ENCODE measurements around the gene RANBP3L.

The RANBP3L gene

DNA sequence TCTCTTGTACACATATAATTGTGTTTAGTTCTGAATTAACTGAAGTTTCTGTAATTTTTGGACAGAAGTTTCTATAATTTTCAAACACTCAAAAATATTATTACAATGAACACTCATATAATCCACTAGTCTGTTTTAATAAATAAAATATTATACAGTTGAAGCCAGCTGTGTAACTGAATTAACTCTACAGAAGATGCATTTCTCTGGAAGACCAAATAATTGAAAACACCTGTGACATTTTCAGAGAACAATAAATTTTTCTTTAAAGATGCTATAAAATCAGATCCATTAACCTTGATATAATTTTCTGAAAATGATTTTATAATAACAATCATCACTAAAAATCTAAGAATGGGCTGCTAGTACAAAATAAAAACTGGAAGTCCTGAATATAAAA, 74.7 kb downstream of the RANBP3L start:
- TF ChIP-seq, protein P1, sequence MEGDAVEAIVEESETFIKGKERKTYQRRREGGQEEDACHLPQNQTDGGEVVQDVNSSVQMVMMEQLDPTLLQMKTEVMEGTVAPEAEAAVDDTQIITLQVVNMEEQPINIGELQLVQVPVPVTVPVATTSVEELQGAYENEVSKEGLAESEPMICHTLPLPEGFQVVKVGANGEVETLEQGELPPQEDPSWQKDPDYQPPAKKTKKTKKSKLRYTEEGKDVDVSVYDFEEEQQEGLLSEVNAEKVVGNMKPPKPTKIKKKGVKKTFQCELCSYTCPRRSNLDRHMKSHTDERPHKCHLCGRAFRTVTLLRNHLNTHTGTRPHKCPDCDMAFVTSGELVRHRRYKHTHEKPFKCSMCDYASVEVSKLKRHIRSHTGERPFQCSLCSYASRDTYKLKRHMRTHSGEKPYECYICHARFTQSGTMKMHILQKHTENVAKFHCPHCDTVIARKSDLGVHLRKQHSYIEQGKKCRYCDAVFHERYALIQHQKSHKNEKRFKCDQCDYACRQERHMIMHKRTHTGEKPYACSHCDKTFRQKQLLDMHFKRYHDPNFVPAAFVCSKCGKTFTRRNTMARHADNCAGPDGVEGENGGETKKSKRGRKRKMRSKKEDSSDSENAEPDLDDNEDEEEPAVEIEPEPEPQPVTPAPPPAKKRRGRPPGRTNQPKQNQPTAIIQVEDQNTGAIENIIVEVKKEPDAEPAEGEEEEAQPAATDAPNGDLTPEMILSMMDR (IDR thresholded peaks at IDR 0.05; ENCODE audit: low read depth, low read length): no peak
- no peak for DNase-seq (ENCODE audit: low read depth, low spot score)
- in situ Hi-C loops (cut with HindIII; ENCODE audit: low sequenced_read_pairs): no loop called here
- no peak overlapping the region for H3K4me3 ChIP-seq (ENCODE audit: low read depth, low read length)

DNA sequence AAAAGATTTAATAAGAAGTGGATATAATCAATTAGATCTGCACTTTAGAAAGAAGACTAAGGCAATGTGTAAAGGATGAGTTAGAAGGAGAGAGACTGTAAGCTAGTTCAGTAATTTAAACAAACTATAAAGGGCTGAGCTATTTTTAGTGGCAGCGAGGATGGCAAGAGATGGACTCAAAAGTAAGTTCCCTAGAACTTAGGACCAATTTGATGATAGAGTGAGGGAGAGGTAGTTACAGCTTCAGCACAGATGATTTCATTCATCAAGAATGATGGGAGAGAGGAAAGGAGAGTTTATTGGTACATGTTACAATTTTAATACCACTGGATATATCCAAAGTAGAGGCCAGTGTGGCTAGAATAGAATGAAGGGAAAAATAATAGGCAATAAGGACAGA, 79.1 kb downstream of the RANBP3L start:
- no peak for DNase-seq (ENCODE audit: low read depth, low spot score)
- TF ChIP-seq, protein P1 (IDR thresholded peaks at IDR 0.05; ENCODE audit: low read depth, low read length): no peak
- in situ Hi-C loops (cut with HindIII; ENCODE audit: low sequenced_read_pairs): no loop called here
- no peak overlapping the region for H3K4me3 ChIP-seq (ENCODE audit: low read depth, low read length)

DNA sequence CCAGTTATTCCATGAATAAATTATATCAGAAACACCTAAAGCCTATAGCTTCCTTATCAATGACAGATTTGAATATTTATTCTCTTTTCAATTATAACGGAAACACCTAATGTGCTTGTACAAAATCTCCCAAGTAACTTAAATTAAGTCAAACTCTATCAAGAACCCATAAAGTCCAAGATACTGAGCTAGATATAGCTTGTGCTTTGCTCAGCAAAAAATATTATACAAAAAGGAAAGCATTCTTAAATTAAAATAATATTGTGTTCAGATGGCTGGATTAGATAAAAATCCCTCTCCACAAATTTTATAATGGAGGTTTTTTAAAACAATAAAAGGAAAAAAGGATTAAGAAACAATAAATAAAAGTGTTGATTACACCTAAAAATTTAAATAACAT, 83.7 kb downstream of the RANBP3L start:
- no peak for DNase-seq (ENCODE audit: low read depth, low spot score)
- H3K4me3 ChIP-seq (ENCODE audit: low read depth, low read length): no peak overlapping the region
- in situ Hi-C loops (cut with HindIII; ENCODE audit: low sequenced_read_pairs): no loop called here
- TF ChIP-seq, protein P1 (IDR thresholded peaks at IDR 0.05; ENCODE audit: low read depth, low read length): no peak

DNA sequence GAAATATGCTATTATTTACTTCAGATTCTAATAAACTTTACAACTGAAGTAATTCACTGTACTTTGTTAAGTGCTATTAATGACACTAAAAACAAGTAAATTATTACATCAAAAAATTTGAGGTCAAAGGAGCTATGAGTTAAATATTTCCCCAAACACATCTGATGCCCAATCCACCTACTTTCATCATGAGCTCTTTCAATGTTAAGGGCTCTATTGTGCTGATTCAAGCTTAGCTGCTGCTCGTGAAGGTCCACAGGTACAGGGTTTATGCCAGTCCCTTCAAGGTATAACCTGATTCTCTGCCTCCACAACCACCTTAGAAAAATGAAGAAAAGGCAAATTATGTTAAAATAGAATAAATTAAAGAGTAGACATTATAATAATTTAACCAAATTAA, 84.1 kb downstream of the RANBP3L start:
- in situ Hi-C loops (cut with HindIII; ENCODE audit: low sequenced_read_pairs): no loop called here
- no peak for DNase-seq (ENCODE audit: low read depth, low spot score)
- H3K4me3 ChIP-seq (ENCODE audit: low read depth, low read length): no peak overlapping the region
- TF ChIP-seq, protein P1 (IDR thresholded peaks at IDR 0.05; ENCODE audit: low read depth, low read length): no peak

DNA sequence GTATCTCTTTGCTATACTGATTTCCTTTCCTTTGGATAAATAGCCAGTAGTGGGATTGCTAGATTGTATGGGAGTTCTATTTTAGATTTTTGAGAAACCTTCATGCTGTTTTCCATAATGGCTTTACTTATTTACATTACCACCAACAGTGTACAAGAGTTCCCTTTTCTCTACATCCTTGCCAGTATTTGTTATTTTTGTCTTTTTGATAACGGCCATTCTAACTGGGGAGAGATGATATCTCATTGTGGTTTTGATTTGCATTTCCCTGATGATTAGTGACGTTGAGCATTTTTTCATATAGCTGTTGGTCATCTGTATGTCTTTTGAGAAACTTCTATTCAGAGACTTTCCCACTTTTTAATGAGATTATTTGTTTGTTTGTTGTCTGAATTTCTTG, 85.8 kb downstream of the RANBP3L start:
- no peak overlapping the region for H3K4me3 ChIP-seq (ENCODE audit: low read depth, low read length)
- TF ChIP-seq, protein P1 (IDR thresholded peaks at IDR 0.05; ENCODE audit: low read depth, low read length): no peak
- DNase-seq (ENCODE audit: low read depth, low spot score): no peak
- in situ Hi-C loops (cut with HindIII; ENCODE audit: low sequenced_read_pairs): no loop called here

DNA sequence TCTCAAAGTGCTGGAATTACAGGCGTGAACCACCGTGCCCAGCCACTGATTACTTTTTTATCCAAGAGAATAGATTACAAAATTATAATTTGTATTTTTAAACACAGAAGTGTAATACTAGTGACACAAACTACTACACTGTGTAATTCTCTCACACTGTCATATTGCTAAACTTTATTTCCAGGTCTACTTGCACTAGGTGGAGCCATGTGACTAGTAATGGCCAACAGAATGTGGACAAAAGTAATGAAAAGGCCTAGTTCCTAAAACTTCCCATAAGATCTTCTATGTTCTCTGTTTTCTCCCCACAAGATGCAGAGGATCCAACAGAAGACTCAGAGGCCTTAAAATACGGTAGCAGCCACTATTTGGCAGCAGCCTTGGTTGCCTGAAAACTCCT, 87.3 kb downstream of the RANBP3L start:
- no peak overlapping the region for H3K4me3 ChIP-seq (ENCODE audit: low read depth, low read length)
- TF ChIP-seq, protein P1 (IDR thresholded peaks at IDR 0.05; ENCODE audit: low read depth, low read length): no peak
- no peak for DNase-seq (ENCODE audit: low read depth, low spot score)
- in situ Hi-C loops (cut with HindIII; ENCODE audit: low sequenced_read_pairs): no loop called here

DNA sequence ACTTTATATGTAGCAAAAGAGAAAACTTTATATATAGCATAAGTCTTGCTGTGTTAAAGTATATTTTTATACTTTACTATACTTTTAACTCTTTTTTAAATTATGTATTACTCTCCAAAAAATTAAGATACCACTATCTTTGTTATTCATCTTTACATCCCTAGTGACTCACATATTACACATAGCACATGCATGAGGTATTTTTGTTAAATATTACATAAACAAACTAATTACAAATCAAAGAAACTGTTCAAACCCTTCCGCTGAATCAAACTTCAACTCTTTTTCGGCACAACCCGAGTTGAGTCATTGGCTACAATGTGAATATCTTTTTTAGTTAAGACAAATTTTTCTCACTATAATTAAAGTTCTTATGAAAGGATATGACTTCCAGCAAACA, 92.0 kb downstream of the RANBP3L start:
- in situ Hi-C loops (cut with HindIII; ENCODE audit: low sequenced_read_pairs): no loop called here

More for the DNA sequence above, 92.0 kb downstream of the RANBP3L start:
- DNase-seq (ENCODE audit: low read depth, low spot score): no peak
- TF ChIP-seq, protein P1 (IDR thresholded peaks at IDR 0.05; ENCODE audit: low read depth, low read length): no peak
- no peak overlapping the region for H3K4me3 ChIP-seq (ENCODE audit: low read depth, low read length)
